GM12873 (cell line): Measurements from ENCODE around the gene MPV17L.
A peak's percentile ranks its signal among the peaks of the same experiment; 100 is the strongest.

ENCODE experiments used
- TF ChIP-seq, protein P1 (sequence below): IDR thresholded peaks from 2 replicates; pipeline ENCODE4 v1.5.1; 2012; ENCODE audit warnings: low read depth, mild to moderate bottlenecking, moderate library complexity, low read length, control low read depth; ENCODE audit not compliant: insufficient read depth; ENCODE audit errors: missing control alignments

Gene MPV17L

GRCh38 chr16:15404792-15405191 is 9.2 kb downstream of the MPV17L start:
- TF ChIP-seq, protein P1, sequence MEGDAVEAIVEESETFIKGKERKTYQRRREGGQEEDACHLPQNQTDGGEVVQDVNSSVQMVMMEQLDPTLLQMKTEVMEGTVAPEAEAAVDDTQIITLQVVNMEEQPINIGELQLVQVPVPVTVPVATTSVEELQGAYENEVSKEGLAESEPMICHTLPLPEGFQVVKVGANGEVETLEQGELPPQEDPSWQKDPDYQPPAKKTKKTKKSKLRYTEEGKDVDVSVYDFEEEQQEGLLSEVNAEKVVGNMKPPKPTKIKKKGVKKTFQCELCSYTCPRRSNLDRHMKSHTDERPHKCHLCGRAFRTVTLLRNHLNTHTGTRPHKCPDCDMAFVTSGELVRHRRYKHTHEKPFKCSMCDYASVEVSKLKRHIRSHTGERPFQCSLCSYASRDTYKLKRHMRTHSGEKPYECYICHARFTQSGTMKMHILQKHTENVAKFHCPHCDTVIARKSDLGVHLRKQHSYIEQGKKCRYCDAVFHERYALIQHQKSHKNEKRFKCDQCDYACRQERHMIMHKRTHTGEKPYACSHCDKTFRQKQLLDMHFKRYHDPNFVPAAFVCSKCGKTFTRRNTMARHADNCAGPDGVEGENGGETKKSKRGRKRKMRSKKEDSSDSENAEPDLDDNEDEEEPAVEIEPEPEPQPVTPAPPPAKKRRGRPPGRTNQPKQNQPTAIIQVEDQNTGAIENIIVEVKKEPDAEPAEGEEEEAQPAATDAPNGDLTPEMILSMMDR, result no peak

- TF ChIP-seq, protein P1, result no peak
These were observed 20.0 kb downstream of the MPV17L start for GRCh38 chr16:15415511-15415985.

DNA sequence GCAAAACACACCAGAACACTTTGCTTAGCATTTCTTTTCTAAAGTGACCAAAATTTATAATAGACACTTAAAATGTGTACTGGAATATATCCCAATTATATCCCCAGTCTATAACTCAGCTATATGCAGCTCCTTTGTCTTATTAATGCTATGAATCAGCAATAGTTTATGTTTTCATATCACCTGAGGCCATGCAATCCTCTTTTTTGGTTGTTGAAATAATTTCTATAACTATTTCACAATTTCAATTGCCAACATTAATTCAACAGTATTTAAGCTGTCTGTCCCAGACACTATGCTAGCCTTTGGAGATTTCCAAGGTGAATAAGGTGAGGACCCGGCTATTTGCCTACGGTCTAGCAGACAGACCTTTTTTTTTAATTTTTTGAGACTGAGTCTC is 21.6 kb downstream of the MPV17L start:
- TF ChIP-seq, protein P1, result no peak

- TF ChIP-seq, protein P1, result no peak
These were observed 22.7 kb downstream of the MPV17L start for GRCh38 chr16:15418206-15418605.

DNA sequence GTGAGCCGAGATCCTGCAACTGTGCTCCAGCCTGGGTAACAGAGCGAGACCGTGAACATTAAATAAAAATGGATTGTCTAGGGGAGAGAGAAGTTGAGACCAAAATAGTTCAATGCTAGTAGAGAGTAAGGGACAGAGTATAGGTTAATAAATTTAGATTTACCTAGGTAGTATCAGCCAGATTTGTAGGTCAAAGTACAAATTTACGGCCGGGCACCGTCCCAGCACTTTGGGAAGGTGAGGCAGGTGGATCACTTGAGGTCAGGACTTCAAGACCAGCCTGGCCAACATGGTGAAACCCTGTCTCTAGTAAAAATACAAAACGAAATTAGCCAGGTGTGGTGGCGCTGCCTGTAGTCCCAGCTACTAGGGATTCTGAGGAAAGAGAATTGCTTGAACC is 26.7 kb downstream of the MPV17L start:
- TF ChIP-seq, protein P1, result no peak

GRCh38 chr16:15425861-15426260 is 30.3 kb downstream of the MPV17L start:
- TF ChIP-seq, protein P1, result no peak

- TF ChIP-seq, protein P1, result no peak
These were observed 31.2 kb downstream of the MPV17L start for GRCh38 chr16:15426796-15427195.

- TF ChIP-seq, protein P1, result peak; percentile 66
These were observed 32.2 kb downstream of the MPV17L start for GRCh38 chr16:15427648-15428239.
